ENCODE results near the gene CASK.

Gene CASK

GRCh38 chrX:41958861-41959260, 35.5 kb upstream of the CASK start:
- Histone ChIP-seq H3K4me1 (no peaks in the 10 kb centered on the region), H3K4me2 (ENCODE audit: low read length) (no peak overlapping the region), H3K27ac (no peak overlapping the region), H3K27me3 (ENCODE audit: control insufficient read depth, insufficient read depth, low read length) (no peaks in the 10 kb centered on the region), H2AFZ (no peak overlapping the region), H3K36me3 (ENCODE audit: control insufficient read depth, insufficient read depth, low read length) (no peaks in the 10 kb centered on the region), H3K4me3 (ENCODE audit: low read depth, low read length) (no peak overlapping the region), H3K9ac (no peak overlapping the region), H3K79me2 (no peaks in the 10 kb centered on the region), H3K9me3 (ENCODE audit: control insufficient read depth, low read length) (no peaks in the 10 kb centered on the region)
- TF ChIP-seq, protein P1, sequence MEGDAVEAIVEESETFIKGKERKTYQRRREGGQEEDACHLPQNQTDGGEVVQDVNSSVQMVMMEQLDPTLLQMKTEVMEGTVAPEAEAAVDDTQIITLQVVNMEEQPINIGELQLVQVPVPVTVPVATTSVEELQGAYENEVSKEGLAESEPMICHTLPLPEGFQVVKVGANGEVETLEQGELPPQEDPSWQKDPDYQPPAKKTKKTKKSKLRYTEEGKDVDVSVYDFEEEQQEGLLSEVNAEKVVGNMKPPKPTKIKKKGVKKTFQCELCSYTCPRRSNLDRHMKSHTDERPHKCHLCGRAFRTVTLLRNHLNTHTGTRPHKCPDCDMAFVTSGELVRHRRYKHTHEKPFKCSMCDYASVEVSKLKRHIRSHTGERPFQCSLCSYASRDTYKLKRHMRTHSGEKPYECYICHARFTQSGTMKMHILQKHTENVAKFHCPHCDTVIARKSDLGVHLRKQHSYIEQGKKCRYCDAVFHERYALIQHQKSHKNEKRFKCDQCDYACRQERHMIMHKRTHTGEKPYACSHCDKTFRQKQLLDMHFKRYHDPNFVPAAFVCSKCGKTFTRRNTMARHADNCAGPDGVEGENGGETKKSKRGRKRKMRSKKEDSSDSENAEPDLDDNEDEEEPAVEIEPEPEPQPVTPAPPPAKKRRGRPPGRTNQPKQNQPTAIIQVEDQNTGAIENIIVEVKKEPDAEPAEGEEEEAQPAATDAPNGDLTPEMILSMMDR (IDR thresholded peaks at IDR 0.05) = no peak

- H3K36me3 ChIP-seq (ENCODE audit: control insufficient read depth, insufficient read depth, low read length) = no peaks in the 10 kb centered on the region
- no peaks in the 10 kb centered on the region for H3K79me2 ChIP-seq
- H3K27me3 ChIP-seq (ENCODE audit: control insufficient read depth, insufficient read depth, low read length) = no peaks in the 10 kb centered on the region
- no peaks in the 10 kb centered on the region for H3K4me1 ChIP-seq
- no peaks in the 10 kb centered on the region for H3K9me3 ChIP-seq (ENCODE audit: control insufficient read depth, low read length)
- H3K27ac ChIP-seq = no peak overlapping the region
- H2AFZ ChIP-seq = no peak overlapping the region
- H3K4me3 ChIP-seq (ENCODE audit: low read depth, low read length) = no peak overlapping the region
- TF ChIP-seq, protein P1 (IDR thresholded peaks at IDR 0.05) = no peak
- no peak overlapping the region for H3K9ac ChIP-seq
- no peak overlapping the region for H3K4me2 ChIP-seq (ENCODE audit: low read length)
Observed at GRCh38 chrX:41956027-41956426, 32.7 kb upstream of the CASK start.

- Histone ChIP-seq H3K4me1 (no peaks in the 10 kb centered on the region), H3K4me3 (ENCODE audit: low read depth, low read length) (no peak overlapping the region), H3K79me2 (no peaks in the 10 kb centered on the region), H3K9ac (no peak overlapping the region), H3K27ac (no peak overlapping the region), H3K27me3 (ENCODE audit: control insufficient read depth, insufficient read depth, low read length) (no peaks in the 10 kb centered on the region), H3K36me3 (ENCODE audit: control insufficient read depth, insufficient read depth, low read length) (no peaks in the 10 kb centered on the region), H2AFZ (no peak overlapping the region), H3K9me3 (ENCODE audit: control insufficient read depth, low read length) (no peaks in the 10 kb centered on the region), H3K4me2 (ENCODE audit: low read length) (no peak overlapping the region)
- TF ChIP-seq, protein P1 (IDR thresholded peaks at IDR 0.05) = no peak
Observed at GRCh38 chrX:41952102-41952501, 28.7 kb upstream of the CASK start.

DNA sequence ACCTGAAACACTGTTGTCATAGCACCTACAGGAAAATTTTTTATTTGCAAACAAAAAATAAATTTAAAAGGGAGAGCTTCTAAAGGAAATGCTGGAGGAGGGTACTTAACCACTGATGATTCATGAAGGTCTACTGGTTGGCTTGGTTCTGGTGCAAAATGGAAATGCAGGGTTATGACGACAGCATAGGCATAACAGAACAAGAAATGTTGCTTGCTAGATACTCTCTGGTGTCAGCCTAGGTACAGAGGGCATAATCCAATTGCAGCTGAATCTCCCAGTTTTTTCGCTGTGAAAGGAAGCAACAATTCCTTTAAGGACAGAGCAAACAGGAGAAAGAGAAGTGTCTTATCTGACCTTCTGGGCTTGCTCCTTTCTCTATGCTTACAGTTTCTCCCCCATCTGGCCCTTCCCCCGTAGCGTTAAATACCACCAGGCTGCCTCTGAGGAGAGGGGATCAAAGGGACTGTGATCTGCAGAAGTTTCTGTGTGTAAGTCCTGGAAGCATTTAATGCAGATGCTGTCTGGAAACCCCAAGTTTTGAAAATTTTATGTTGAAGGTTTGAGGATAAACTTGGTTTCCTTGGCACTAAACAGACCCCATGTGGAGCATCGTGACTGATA, 23.7 kb upstream of the CASK start:
- no peak overlapping the region for H3K4me3 ChIP-seq (ENCODE audit: low read depth, low read length)
- no peaks in the 10 kb centered on the region for H3K36me3 ChIP-seq (ENCODE audit: control insufficient read depth, insufficient read depth, low read length)
- no peaks in the 10 kb centered on the region for H3K4me1 ChIP-seq
- no peak overlapping the region for H3K4me2 ChIP-seq (ENCODE audit: low read length)
- no peak overlapping the region for H3K27ac ChIP-seq
- no peaks in the 10 kb centered on the region for H3K79me2 ChIP-seq
- TF ChIP-seq, protein P1 (IDR thresholded peaks at IDR 0.05) = no peak
- no peaks in the 10 kb centered on the region for H3K9me3 ChIP-seq (ENCODE audit: control insufficient read depth, low read length)
- no peak overlapping the region for H2AFZ ChIP-seq
- no peak overlapping the region for H3K9ac ChIP-seq
- no peaks in the 10 kb centered on the region for H3K27me3 ChIP-seq (ENCODE audit: control insufficient read depth, insufficient read depth, low read length)

DNA sequence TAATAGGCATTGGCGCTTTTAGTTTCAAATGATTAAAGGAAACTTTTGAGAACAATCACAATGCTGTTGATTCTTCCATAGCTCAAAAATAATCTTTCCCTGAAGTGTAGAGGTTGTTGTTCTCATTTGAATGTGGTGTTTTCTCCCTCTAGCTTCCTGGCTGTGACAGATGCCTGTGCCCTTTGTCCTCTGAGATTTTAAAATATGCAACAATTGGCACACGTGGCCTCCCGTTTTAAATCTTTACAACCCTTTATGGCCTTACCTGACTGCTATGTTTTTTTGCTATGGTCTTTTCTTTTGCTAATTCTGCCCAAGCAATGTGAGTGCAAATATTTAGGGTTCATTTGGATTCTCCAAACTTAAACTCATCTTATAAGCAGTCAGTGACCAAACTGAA, 22.9 kb upstream of the CASK start:
- Histone ChIP-seq H3K4me1 (no peaks in the 10 kb centered on the region), H3K4me3 (ENCODE audit: low read depth, low read length) (no peak overlapping the region), H3K27me3 (ENCODE audit: control insufficient read depth, insufficient read depth, low read length) (no peaks in the 10 kb centered on the region), H3K79me2 (no peaks in the 10 kb centered on the region), H3K9me3 (ENCODE audit: control insufficient read depth, low read length) (no peaks in the 10 kb centered on the region), H3K4me2 (ENCODE audit: low read length) (no peak overlapping the region), H2AFZ (no peak overlapping the region), H3K9ac (no peak overlapping the region), H3K27ac (no peak overlapping the region), H3K36me3 (ENCODE audit: control insufficient read depth, insufficient read depth, low read length) (no peaks in the 10 kb centered on the region)
- TF ChIP-seq, protein P1 (IDR thresholded peaks at IDR 0.05) = no peak

Data from parathyroid adenoma (tissue), 2 donors.